MV-4-11 (cell line): Measurements from ENCODE around the gene HADH.
"Not testable (repeated sequence)": the region's sequence is repeated elsewhere in the genome, so short reads cannot be mapped to it uniquely, and the experiment has no call there.

ENCODE experiments used
- DNase-seq: peaks from one replicate; lab custom pipeline; 2025; lab: John Stamatoyannopoulos, UW

The HADH gene

DNA sequence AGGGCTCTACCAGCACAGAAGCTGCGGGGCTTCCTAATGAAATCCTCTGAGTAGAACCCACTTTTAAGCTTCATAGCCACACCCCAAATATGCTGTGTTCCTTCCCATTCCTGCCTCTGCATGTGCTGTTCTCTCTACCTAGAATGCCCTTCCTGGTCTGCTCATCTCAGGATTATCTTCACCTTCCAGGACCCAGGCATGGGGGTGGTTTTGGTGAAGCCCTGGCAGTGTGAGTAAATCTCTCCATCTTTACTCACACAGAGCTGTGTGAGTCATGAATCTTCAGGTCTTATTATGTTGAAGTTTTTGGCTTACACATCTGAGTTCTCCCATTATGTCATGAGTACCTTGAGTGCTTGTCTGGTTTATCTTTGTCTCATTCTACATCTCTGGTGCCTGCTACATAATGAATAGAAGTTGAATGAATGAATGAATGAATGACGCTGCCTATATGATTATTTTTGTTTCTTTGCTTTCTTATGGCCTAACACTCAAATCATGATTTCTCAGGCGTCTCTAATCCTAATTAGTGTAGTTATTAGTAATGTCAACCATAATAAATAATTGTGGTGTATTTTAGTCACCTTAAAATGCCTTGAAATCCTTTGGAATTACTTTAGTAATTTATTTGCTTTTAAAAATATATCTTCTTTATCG, 41.9 kb downstream of the HADH start:
- no peak for DNase-seq

DNA sequence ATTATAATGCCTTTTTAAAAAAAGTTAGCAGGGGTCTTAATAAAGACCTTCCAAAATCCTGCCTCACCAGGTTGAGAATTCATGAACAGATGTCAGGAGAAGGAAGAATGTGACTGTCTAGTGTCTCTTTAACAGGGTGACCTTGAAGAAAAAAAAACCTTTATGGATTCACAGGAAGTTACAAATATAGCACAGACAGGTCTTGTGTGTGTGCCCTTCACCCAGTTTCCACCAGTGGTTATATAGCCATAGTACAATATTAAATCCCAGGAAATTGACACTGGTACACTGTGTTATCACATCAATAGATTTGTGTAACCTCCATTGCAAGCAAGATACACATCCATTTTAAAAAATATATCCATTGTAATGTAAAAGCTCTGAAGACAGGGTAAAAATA, 43.7 kb downstream of the HADH start:
- no peak for DNase-seq

DNA sequence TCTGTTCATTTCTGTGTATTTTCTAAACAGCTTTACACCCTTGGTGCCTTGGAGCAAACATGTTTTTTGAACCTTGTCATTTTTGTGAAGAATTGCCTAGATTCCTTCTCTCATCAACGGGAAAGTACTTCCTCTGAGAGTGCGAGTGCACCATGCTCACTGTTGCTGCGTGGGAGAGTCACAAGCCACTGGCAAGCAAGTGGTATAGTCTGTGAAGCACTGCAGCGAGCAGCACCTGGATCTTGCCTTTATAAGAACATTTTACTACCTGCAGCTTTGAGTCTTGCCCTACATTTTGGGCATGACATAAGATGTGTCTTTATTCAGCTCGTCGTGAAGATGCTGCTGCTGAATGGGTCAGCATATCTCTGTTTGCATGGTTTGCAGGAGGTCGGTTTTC, 44.9 kb downstream of the HADH start:
- no peak for DNase-seq

DNA sequence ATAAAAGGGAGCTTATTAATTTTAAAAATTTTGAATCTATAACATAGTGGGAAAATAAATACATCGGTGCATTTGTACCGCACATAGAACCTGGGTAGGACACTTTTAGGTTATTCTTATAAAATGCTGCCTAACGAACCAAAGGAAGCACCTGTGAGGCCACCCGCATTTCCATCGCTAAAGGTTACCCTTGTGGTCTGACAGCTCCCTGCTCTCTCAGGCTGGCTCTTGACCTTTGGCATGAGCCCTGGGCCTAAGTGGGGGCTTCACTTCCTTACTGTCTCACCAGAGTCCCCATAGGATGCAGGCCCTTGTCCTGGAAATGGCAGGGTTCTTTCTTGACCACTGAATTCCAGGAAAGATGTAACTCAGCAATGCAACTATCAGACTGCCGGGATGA, 46.0 kb downstream of the HADH start:
- no peak for DNase-seq

DNA sequence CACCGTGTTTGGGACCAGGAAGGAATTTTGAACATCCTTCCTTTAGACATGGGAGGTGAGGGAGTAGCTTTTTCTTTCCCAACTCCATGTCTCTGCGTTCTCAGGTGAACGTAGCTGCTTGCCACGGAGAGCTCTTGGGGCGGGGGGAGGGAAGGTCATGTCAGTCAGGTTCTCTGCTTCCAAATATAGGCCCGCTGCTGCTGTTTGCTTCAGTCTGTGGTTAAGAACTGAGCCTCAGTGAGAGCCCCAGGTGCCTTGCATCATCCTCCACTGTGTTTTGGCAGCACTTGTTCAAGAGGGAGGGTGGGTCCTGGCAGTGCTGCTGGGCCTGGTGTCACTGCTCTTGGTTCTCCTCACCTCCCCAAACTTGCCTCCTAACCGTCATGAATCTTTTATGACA, 46.5 kb downstream of the HADH start:
- no peak for DNase-seq

DNA sequence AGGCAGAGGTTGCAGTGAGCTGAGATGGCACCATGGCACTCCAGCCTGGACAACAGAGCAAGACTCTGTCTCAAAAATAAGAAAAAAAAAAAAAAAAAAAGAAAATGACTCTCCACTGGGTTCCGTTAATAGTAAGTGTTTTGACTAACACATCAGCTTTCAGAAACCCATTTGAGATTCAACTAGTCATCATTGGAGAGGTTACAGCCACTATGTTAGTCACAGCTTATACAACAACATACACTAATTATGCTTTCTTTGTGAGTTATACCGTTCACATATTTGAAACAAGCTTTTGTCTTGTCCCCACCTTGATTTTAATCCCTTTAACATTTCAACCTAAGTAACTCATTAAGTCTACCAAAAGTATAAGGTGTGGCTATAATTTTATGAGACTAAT, 48.2 kb downstream of the HADH start:
- no peak for DNase-seq

DNA sequence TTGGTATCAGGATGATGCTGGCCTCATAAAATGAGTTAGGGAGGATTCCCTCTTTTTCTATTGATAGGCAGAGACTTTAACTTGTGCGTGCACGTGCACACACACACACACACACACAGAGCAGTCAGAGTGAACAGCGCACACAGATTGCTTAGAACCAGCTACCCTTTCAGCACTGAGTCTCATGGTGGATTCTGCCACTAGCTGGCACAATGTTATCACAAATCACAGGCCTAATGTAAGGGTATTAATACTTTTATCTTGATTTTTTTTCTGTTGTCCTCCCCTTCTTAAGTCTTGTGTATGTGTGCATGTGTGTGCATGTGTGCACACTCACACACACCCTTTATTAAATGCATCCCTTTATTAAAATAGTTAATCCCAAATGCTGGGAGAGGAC, 53.2 kb downstream of the HADH start:
- no peak for DNase-seq

DNA sequence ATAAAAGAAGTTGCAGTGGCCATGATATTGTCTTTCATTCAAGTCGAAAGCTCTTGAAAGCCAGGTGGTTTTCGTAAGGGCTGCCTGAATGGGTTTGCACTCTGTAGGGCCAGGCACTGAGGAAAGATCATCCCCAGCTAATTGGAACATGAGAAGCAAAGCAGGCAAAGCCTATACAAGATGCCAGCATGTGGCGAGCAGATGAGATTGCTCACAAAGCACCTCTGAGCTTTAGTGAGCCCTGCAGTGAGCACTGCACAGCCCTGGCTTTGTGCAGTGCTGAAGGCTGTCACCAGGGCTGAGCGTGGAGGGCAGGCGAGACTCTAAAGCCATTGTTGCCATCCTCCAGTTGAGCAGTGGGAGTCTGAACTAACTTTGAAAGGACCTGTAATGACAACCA, 53.8 kb downstream of the HADH start:
- DNase-seq, result no peak

DNA sequence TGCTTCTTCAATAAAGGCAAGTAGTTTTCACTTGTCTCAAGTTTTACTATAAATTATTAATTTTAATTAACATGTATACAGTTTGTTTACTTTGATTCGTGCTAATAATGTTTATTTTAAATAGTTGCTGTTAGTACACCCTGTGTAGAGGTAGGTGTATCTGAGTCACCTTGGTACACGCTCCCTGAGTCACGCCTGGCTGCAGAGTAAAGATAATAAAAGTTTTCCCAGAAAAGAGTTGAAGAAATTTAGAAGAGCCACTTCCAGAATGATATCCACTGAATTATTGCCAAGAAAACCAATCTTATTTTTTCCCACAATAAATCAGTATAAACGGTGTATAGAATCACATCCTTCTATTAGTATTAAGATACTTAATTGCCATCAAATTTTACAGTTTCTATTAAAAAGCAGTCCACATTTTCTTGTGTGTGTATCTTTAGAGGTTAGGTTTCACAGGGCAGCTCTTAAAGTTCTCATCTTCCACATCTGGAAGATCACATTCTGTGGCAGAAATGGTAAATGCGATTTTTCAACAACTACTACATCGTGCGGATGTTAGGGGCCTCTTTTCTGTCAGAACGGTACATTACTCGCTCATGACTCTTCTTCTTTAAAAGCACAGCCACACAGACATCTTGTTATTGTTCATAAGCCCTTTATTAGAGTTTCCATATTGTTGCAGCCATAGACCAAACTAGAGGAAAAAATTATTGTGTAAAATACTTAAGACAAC, 55.4 kb downstream of the HADH start:
- no peak for DNase-seq

DNA sequence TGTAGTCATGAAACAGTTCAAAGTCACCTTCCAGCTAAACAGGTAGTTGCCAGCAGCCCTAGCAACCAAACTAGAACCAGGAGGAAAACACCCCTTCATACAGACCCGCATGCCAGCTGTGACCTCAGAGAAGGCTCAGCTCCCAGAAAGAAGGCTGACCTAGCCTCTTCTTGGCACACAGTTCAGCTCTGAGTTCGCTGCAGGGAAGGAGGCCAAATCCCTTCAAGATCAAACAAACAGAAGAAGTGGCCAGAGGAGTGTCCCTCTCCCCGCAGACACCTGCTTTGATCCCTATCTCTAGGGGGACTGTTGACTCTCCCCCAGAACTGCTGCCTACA, 56.0 kb downstream of the HADH start:
- no peak for DNase-seq

DNA sequence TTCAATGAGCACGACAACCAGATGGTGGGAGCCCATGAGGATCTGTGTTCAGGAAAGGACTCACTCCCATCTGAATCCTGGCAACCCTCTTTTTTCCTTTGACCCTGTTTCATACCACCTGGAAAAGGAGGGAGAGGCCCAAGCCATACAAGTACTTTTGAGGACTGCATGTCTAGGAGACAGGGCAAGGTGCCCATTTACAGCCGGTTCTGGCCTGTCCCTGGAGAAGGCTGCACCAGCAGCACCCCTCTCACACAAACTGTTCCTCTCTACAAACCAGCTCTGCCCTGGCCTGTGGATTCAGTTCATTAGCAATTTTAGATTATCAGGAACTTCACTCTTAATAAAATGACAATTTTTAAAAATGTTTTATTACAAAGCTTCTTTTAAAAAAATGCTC, 57.5 kb downstream of the HADH start:
- no peak for DNase-seq

DNA sequence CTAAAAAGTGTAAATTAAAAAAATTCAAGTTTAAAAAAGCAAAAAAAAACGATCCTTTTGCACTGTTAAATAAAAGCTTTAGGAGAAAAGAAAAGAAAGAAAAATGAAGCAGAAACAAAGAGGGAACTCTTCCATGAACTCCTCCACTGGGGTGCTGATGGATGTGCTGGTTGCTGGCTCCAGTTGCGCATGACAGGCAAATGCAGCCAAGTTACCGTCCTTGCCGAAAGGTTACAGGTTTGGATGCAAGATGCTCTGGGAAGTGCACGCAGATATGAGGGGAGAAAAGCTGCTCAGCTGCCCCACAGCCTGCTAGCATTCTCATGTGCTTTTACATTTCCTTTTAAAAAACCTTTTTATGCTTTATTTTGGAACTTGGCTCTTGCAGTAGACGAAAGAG, 58.5 kb downstream of the HADH start:
- DNase-seq, result no peak

DNA sequence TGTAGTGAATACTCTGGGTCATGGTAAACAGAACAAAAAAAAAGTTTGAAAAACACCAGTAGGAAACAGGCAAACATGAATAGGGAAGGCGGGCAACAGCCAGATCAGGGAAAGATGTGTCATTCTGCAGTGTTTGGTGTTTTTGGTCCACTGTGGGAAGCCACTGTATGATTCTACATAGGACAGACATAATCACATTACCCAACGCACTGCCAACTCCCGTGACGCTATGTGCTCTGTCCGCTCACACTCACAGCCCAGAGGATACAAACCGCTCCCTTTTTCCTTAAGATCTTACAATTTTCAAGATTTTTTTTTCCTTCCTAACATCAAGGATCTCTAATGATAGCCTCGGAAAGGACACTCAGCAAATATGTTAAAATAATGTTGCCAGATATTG, 59.3 kb downstream of the HADH start:
- no peak for DNase-seq

DNA sequence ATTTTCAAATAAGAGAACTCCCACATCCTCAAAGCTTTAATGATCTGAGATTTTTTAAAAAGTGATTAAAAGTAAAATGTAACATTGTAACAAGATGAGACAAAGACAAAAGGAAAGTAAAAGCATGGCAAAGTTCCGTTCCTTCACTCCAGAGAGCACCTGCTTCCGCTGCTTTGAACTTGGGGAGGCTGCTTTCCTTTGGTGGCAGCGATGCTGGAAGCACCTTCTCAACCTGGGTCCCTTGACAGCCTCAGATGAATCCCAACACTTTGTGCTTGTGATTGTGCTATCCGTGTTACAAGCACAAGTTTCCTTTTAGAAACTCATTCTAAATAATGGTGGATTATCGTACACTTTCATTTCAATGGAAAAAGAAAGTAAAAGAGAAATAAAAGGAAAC, 59.7 kb downstream of the HADH start:
- DNase-seq, result no peak

DNA sequence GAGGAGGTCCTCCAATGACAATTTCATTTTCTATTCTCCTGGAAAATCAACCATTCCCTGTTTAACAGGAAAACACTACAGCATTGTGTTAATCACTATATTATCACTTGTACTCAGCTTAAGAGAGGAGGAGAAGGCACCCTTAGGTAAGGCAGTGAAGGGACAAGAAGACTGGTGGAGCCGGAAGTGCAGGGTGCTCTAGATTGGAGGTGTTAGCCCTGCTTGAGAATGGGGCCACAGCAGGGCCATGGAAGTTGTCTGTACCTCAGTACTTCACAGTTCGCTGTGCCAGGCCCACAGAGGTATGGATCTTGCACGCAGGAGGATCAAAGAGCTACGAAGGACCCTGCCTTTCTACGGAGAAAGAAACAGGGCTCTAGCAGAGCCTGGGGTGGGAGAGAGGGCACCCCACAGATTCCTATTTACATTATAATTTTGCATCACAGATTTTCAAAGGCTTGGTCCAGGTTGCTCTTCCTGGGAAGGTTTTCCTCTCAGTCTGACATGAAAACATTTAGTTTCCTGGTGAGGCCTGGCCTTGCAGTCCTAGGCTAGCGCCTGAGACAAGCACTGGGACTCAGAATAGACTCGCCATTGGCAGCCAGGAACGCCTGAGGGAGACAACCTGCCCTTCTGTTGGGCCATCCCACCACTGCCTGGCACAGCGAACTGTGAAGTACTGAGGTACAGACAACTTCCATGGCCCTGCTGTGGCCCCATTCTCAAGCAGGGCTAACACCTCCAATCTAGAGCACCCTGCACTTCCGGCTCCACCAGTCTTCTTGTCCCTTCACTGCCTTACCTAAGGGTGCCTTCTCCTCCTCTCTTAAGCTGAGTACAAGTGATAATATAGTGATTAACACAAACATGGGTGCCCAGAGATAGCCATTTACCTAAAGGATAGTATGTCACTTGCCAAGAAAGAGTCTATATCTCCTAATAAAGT, 60.8 kb downstream of the HADH start:
- DNase-seq, result not testable (repeated sequence)

DNA sequence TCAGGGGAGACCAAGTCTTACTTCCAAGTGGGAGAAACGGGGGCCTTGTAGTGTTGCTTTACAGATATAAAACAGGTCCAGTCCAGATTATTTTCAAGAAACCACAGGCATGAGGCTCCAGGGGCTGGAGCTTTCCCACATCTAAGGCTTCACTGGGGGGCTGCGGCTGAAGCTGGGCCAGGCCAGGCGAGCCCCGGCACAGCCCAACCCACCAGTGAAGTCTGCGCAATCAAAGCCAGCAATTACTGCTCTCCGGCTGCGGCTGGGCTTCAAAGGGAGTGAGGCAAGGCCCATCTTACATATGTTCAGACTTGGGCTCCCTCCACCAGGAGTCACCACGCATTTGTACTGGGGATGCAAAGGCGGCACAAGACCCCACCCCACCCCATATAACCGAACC, 61.7 kb downstream of the HADH start:
- no peak for DNase-seq

DNA sequence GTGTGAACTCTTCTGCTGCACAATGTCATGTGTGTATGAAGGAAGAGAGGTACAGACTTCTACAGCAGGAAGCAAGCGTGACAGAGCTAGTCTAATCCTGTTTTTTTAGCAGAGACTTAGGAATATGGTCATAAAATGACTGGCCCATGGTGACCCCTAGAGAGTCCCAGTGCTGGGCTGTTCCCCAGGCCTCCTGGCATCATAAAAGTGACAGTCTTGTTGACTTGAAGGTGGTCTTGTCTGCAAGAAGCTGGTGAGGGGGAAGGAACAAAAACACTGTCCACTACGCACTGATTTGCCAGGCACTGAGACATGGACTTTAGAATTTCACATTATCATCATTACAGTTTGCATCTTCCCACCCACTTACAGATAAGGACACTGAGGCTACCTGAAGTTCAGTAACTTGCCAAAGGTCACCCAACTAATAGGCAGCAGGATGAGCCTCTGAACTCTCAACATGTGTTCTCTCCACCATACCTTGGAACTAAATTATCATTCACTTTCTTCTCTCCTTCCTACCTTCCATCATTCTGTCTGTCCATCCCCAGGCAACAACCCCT, 63.0 kb downstream of the HADH start:
- DNase-seq, result no peak

DNA sequence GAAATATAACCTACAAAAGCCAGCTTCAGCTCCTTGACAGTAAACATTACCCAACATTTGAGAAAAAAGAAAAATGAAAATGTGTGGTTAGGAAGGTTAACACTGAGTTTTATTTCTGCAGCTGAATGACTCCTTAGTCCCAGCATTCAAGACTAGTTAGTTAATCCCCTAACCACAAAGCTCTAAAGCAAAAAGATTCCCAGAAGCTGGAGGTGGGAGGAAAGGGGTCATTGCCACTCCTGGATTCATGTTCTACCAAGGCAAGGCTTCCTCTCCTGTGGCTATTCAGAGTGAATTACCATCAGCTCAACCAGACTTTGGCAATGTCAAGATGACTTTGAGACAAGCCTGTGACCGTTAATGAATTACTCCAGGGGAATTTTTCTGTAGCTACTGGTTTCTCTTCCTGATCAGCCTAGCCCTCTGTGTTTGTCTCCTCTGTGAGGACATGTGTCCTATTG, 63.6 kb downstream of the HADH start:
- DNase-seq, result no peak

DNA sequence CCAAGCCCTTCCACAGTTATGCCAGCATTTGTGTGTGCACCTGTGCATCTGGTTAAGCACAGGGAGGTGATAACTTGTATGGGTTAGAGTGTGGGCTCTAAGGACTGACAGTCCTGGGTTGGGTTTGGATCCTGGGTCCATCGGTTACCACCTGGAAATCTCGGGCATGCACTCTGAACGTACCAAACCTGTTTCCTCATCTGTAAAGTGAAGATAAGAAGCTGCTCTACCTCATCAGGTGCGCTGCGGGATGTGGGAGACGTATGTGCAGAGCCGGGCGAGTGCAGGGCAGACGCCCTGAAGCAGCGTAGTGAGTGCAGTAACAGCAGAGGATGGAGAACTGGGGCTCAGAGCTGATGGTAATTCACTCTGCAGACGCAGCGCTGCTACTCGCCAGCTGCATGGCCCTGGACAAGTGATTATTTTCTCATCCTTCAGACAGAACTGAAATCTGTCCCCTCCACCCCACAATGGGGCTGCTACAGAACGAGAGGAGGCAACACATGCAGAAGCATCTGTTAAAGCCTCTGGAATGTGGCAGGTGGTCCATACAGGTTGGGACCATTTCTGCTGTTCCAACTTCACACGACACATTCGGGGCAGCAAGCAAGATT, 64.4 kb downstream of the HADH start:
- DNase-seq, result no peak

DNA sequence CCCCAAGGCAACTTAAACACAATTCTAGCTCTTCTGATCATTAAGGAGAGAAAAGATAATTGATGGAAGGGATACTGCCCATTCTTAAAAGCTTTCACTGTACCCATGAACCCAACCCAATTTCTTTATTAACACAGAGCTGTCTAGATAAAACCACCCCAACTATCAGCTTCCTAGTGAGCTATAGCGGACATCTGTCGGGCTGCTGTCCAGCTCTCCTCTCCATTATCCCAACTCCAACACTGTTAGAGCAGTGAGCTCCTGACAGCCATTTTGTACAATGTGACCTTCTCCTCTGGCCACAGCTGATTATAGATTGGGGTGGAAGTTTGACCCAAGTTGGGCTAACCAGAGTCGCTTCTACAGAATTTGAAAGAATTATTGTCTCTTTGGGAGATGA, 66.1 kb downstream of the HADH start:
- no peak for DNase-seq

DNA sequence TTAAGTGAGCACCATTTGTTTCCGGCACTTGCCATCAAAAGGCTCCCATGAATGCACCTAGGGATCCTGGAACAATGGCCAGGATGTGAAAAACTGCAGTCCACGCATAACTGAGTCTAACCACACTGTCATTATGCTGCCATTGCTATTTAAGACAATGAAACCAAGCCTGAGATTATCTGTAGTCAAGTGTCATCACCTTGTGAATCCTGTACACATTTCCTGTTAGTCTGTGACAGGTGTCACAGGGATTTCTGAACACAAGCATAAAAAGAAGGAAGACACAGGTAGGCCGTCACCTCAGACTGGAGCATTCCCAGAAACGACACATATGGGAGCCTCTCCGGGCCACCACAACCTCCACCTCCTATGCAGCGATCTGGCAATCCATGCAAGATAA, 66.7 kb downstream of the HADH start:
- no peak for DNase-seq
